HCT116 (cell line): ENCODE measurements around the gene ANGPTL3.

Source experiments
- CTCF ChIP-seq, 3 experiments: fragments of 200-600 bp in 1 of 3; sonication (generic) in 1 of 3; IDR thresholded peaks in 2 of 3; conservative IDR thresholded peaks in 1 of 3; 2 replicates each; pipeline ENCODE4 v1.5.1; 2012 to 2017; ENCODE audit warnings: low read depth in 2 of 3, low read length in 2 of 3, antibody characterized with exemption in 1 of 3, borderline replicate concordance in 1 of 3, control low read depth in 1 of 3, mild to moderate bottlenecking in 1 of 3, mixed read lengths in 1 of 3, mixed run types in 1 of 3, moderate library complexity in 1 of 3; ENCODE audit not compliant: insufficient read depth in 1 of 3
- ELF1 ChIP-seq: IDR thresholded peaks from 2 replicates; pipeline ENCODE4 v1.6.1; 2012; ENCODE audit warnings: low read depth, borderline replicate concordance
- EZH2 ChIP-seq: fragments of 200-600 bp; sonication (generic); IDR thresholded peaks from 2 replicates; pipeline ENCODE4 v1.6.1; 2017; ENCODE audit warnings: antibody characterized with exemption, mixed run types
- JUND ChIP-seq: IDR thresholded peaks from 2 replicates; pipeline ENCODE4 v1.6.1; 2012
- POLR2A ChIP-seq: IDR thresholded peaks from 2 replicates; pipeline ENCODE4 v1.7.0; 2011; ENCODE audit warnings: borderline replicate concordance; ENCODE audit not compliant: insufficient read depth, insufficient read length; ENCODE audit errors: extremely low read depth
- POLR2AphosphoS5 ChIP-seq: IDR thresholded peaks from 2 replicates; pipeline ENCODE4 v1.6.1; 2011; ENCODE audit warnings: mild to moderate bottlenecking, low read depth, low read length, moderate library complexity
- SRF ChIP-seq: IDR thresholded peaks from 2 replicates; pipeline ENCODE4 v1.6.1; 2012; ENCODE audit warnings: low read depth
- TF ChIP-seq, protein P1 (sequence below): IDR thresholded peaks from 2 replicates; pipeline ENCODE4 v1.6.1; 2012
- TF ChIP-seq, protein P2 (sequence below): IDR thresholded peaks from 2 replicates; pipeline ENCODE4 v1.6.1; 2012; ENCODE audit warnings: low read depth

GRCh38 chr1:62643283-62643682 is 46.0 kb downstream of the ANGPTL3 start:
- TF ChIP-seq CTCF (IDR thresholded peaks at IDR 0.05 in 2 of 3, conservative IDR thresholded peaks at IDR 0.05 in 1 of 3; ENCODE audit: borderline replicate concordance in 1 of 3, insufficient read depth in 1 of 3, low read depth in 2 of 3, low read length in 2 of 3), result no peak
- TF ChIP-seq POLR2AphosphoS5, result no peak
- no peak for TF ChIP-seq ELF1
- TF ChIP-seq, protein P1, sequence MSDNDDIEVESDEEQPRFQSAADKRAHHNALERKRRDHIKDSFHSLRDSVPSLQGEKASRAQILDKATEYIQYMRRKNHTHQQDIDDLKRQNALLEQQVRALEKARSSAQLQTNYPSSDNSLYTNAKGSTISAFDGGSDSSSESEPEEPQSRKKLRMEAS, result no peak
- TF ChIP-seq SRF, result no peak
- TF ChIP-seq EZH2, result no peak
- no peak for TF ChIP-seq POLR2A
- TF ChIP-seq, protein P2, sequence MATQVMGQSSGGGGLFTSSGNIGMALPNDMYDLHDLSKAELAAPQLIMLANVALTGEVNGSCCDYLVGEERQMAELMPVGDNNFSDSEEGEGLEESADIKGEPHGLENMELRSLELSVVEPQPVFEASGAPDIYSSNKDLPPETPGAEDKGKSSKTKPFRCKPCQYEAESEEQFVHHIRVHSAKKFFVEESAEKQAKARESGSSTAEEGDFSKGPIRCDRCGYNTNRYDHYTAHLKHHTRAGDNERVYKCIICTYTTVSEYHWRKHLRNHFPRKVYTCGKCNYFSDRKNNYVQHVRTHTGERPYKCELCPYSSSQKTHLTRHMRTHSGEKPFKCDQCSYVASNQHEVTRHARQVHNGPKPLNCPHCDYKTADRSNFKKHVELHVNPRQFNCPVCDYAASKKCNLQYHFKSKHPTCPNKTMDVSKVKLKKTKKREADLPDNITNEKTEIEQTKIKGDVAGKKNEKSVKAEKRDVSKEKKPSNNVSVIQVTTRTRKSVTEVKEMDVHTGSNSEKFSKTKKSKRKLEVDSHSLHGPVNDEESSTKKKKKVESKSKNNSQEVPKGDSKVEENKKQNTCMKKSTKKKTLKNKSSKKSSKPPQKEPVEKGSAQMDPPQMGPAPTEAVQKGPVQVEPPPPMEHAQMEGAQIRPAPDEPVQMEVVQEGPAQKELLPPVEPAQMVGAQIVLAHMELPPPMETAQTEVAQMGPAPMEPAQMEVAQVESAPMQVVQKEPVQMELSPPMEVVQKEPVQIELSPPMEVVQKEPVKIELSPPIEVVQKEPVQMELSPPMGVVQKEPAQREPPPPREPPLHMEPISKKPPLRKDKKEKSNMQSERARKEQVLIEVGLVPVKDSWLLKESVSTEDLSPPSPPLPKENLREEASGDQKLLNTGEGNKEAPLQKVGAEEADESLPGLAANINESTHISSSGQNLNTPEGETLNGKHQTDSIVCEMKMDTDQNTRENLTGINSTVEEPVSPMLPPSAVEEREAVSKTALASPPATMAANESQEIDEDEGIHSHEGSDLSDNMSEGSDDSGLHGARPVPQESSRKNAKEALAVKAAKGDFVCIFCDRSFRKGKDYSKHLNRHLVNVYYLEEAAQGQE, result no peak
- TF ChIP-seq JUND, result no peak
